GM18511 (cell line): ENCODE data around the gene FRMD5.

ENCODE experiments used
- ATAC-seq: cut with Tn5 transposase; IDR thresholded peaks from one replicate; pipeline ENCODE4 v1.9.1; 2021; ENCODE audit warnings: mild to moderate bottlenecking, moderate library complexity; ENCODE audit not compliant: unreplicated experiment

The FRMD5 gene

DNA sequence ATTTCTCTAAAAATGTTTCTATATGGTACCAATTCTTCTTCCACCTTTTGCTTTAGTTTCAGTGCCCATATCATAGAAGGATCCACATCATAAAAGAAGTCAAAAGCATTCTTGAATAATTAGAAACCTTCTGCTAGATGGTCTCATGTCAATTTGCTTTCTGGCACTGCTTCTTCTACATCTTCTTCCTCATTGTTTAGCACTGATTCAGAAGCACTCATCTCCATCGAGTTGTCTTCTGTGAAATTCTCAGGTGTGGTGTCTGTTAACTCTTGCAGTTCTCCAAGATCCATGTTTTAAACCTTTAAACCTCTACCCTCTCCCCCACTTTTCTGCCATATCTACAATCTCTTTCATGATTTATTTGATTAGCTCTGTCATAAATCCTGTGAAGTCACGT lies 213.5 kb downstream of the FRMD5 start:
- no peak for ATAC-seq

DNA sequence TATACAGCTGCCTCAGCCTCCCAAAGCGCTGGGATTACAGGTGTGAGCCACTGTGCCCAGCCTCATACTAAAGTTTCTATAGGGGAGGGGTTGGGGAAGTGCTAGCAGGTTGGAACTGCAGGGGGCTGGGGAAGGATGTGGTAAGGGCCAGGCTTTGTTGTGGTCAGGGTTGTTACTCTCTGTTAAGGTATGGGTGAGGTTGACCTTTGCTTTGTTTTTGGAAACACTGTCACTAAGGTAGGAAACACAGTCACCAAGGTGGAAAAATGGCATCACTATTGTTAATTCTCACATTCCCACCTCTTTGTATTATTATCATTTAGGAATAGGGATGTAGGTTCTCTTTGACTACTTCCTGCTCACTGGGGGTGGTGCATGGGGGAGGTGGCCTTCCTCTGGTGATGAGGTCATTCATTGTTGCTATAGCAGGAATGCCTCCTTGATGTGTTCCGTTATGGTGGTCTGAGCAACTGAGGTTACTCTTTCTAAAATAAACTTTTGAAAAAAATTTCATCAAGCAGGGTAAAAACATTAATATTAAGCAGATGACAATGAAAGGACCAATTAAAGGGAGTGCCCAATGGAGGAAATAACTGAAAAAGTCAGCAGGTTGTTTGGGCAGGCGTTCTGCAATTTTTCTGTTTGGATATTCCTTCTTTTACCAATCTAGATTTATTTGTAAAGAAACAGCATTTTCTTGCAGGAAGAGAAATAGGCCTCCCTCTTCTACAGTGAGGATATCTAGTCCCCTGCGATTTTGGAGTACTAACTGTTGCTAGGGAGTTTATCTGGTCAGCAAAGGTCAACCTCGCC lies 217.8 kb downstream of the FRMD5 start:
- ATAC-seq, result peak; percentile 49

DNA sequence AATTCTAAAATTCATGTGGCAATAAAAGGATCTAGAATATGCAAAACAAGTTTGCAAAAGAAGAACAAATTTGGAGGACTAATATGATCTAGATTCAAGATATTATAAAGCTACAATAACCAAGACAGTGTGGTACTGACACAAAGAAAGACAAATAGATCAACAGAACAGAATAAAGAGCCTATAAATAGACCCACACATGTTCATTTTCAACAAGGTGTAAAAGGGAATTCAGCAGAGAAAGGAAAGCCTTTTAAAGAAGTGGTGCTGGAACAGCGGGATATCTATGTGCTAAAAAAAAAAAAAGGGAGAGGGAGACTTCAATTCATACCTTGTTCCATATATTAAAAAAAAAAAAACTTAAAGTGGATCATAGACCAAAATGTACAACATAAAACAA lies 219.3 kb downstream of the FRMD5 start:
- no peak for ATAC-seq

DNA sequence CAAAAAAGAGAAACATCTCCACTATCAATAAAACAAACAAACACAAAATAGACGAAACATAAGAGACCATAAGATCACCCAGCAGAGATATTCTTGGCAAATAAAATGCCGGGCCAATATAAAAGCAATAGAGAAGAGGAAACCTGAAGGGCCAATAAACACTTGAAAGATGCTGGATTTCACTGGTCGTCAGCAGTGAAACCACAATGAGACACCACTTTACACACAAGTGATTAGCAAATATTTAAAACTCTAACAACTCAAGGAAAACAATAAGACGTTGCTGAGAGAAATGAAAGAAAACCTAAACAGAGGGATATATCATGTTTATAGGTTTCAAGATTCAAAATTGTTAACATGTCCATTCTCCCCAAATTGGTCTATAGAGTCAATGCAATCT lies 219.7 kb downstream of the FRMD5 start:
- ATAC-seq, result no peak

DNA sequence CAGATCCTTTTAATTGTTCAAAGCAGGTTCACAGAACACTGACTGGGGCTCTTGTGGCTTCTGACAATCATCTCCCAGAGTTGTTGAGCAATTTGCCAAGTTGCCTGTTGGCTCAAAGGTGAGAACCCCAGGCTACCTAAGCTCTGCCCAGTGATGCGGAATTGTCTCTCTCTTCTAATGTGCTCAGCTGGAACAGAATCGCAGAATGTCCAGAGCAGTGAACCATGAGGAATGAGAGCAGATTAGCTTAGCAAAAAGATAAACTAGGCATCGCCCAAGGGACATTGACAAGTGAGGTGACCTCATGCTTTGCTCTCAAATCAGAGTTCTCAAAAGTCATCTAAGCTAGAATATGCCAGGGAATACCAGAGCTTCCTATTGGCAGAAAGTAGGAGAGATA lies 220.2 kb downstream of the FRMD5 start:
- ATAC-seq, result no peak

DNA sequence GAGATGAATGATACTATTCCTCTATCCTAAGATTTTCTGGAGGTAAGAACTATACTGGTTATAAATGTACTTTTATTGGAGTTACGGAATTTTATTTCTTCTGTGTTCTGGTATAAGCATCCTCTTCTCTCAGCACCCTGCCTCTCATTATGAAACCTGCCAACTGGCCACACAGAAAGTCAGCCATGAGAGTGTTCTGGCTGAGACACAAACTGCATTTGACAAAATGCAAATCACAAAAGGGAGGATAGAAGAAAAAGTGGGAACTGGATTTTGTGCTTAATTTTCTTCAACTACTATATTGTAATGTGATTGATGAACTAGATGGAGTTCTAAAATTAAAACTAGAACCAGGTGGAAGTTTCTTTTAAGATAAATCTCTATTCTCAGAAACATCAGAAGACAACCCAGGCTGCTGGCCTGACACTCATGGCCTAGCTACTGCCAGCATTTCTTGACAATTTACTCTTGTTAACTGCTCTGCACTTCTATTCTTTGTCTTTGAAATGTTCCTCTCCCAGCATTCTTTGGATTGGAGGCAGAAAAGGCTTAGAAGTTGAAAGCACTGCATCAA lies 225.2 kb downstream of the FRMD5 start:
- no peak for ATAC-seq

DNA sequence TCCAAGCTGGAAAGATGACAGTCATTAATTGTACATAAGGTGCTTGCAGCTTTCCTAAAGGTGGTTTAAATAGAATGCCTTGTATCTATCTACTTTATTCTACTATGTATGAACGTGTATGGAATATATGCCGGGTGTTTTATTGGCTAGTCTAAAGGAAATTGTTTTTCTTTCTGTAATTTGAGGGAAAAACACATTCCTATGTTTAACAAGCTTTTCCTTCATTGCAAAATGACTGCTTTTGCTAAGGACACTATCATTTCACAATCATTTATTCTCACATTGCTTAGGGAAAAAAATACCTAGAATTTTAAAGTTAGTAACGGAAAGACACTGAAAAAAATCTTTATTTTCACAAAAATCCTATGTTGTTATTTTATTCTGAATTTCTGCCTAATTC lies 226.5 kb downstream of the FRMD5 start:
- ATAC-seq, result no peak

DNA sequence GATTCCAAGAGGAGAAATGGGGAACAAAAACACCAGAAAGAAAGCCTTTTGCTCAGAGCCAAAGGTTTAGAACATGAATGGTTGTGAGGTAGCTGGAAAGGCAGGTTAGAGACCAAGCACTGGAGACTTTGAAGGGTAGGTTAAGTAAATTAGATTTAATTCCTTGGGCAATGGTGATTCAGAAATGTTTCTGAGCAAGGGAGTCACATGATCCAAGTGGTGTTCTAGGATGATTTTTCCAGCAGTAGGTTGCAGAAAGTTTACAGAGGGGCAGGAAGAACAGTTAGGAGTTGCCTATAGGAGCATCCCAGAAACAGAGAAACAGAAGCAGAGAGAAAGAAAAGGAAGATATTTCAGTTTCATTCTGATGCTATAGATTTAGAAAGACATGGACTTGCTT lies 228.4 kb downstream of the FRMD5 start:
- ATAC-seq, result no peak

DNA sequence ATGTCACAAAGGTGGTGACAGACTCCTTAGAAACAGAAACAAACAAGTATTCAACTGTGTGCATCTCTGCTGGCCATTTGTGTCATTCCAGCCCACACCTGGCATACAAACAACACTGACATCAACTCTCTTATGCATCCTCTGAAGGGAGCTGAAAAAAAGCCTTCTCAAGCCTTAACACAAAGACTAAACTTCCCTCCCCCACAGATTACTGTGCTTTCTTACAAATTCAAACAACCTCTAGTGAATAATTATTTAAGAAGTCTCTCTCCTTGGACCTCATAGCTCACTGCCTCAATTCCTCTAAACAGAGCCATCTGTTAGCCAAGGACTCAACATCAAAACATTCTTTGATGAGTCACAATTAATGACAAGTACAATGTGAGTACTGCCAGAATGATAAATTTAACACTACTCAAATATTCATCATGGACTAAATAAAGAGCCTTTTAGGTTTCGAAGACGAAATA lies 236.2 kb downstream of the FRMD5 start:
- no peak for ATAC-seq

DNA sequence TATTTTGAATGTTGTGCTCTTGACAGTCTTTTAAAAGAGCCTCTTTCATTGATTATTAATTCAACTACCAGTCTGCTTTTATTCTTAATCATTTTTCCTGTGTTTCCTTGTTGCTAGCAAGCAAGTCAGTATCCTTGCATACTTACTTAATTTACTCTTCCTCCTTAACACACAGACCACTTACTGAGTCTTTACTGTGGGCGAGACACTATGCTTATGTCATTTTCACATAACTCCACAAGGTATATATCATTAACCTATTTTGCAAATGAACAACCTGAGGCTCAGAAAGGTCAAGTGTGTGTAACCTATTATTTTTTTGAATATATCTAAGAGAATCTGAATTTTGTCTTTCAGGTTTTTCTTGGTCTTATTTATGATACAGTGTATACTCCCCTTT lies 237.3 kb downstream of the FRMD5 start:
- ATAC-seq, result no peak

DNA sequence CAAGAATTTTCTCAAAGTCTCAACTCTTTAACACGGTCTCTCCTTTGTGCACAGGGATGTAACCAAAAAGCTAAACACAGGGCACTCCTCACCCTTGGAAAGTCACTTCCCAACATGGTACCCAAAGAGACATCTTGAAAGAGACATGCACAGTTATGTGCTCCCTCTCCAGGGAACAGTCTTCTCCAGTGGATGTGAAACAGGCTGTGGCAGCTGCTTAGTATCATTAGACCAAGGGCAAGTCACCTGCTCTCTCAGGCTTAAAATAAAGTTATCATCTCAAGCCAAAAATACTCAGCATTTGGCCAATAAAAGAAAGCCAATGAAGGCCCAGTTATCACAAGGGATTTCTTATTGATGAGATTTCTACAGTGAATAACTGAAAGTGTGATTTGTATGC lies 239.9 kb downstream of the FRMD5 start:
- no peak for ATAC-seq

DNA sequence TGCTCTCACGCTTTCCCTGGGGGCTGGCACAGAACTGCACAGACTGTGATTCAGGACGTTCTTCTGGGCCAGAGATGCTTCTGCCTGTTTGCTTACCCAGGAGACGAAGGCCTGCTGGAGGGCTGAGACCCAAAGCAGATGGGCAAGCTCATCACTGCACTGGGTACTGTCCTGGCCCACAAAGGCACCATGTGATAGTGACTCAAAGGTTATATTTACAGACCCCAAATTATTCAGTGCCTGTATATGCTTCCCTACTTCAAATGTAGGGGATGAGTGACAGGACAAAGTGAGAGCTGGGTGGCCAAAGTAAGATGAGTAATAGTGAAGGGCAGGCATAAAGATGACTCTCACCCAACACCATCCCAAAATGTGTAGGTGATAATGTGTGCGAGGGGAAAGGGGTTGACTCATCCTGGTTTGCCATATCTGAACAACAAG lies 240.9 kb downstream of the FRMD5 start:
- ATAC-seq, result no peak

DNA sequence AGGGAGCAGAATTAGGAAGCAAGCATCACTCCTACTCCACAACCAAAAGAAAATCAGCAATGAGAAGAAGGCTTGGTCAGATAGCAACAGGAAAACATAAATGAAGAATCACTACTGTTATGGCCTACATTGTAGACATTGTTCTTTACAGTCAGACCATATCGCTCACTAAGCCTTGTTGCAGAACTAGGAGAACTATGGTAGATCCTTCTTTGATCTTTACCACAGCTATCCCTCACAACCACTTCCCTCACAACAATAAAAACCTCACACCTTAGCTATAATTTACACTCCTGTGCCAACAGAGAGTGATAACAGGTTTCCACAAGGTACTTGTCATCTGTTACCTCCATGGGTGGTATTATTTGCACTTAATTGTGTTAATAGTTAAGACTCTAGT lies 241.7 kb downstream of the FRMD5 start:
- no peak for ATAC-seq

DNA sequence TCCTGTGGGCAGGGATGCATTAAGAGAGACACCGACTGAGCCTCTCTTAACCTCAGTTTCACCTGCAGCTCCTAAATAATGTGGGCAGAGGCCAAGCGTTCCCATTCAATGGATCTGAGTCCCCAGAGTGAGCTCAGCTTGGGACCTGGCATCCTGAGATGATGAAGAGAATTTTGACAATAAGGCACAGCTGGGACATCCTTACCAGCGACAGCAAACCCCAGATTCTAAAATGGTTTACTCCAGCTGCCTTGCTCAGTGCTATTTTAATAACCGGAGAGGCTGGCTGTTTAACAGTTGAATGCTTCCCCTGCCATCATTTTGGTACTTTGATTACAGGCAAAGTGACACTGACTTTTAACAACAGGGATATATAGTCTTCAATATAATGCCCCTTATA lies 244.5 kb downstream of the FRMD5 start:
- ATAC-seq, result no peak

DNA sequence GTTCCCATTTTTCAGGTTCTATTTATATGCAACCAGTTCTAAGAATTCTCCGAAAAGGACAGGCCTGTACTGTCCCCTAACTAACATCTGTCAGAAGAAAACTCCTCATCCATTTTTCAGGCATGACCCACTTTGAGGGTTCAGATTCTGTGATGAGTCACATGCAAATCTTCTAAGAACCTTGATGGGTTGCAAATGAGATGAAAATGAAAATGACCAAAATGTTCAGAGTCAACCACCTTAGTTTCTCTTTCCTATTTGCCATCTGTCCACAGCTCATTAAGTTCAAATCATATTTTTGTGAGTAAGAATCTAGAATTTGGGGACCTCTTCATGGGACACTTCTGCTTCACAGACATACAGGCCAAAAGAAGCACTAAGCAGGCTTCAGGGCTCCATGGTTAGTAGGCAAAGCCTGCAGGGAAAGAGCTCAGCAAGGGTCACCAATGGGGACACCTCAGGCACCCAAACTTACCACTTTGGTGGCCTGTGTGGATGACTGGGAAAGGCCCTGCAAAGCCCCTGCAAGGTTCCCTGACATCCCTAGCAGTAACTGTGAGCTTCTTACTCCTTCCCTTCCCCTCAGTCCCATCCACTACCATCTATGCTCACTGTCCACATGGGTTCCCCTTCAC lies 246.3 kb downstream of the FRMD5 start:
- ATAC-seq, result peak; percentile 88

DNA sequence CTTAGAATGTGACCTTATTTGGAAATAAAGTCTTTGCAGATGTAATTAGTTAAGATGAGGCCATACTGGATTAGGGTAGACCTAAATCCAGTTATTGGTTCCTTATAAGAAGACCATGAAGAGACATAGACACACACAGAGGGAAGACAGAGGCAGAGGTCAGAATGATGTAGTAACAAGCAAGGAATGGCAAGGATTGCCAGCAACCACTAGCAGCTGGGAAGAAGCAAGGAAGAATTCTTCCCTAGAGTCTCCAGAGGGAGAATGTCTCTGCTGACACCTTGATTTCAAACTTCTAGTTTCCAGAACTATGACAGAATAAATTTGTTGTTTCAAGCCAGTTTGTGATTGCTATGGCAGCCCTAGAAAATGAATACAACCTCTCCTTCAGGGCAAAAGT lies 251.6 kb downstream of the FRMD5 start:
- ATAC-seq, result no peak

DNA sequence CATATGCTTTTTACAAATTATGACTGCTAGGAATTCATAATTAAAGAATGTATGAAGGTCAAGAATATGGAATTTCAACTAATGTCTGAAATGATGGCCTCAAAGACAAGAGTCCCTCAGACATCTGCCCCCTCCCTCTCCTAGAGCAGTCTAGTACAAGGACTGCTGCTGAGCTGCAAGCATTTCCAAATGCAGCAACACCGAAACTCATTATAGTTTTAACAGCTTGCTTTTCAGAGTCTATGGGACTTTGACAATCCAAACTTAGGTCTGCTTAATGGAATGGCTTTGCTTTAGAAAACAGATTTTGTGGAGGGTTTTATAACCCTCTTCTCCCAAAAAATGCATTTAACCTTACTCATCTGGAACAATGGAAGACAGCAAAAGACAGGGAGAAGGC lies 252.9 kb downstream of the FRMD5 start:
- no peak for ATAC-seq

DNA sequence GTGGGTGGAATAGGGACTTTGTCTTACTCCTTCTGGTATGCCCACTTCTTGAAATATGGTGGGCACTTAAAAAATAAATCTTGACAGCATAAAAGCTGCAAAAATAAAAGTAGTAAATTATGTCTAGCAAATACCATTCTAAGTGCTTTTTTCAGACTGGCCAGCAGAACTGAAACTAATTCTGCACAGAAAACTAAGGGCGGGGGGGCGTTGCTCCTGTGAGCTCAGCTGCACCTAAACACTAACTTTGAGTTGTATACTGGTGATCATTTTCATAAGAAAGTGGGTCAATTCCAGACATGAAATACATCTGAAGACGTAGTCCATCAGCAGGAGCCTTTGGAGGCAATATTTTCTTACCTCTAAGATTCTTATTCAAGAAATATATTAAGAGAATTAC lies 253.5 kb downstream of the FRMD5 start:
- ATAC-seq, result peak; percentile 75

DNA sequence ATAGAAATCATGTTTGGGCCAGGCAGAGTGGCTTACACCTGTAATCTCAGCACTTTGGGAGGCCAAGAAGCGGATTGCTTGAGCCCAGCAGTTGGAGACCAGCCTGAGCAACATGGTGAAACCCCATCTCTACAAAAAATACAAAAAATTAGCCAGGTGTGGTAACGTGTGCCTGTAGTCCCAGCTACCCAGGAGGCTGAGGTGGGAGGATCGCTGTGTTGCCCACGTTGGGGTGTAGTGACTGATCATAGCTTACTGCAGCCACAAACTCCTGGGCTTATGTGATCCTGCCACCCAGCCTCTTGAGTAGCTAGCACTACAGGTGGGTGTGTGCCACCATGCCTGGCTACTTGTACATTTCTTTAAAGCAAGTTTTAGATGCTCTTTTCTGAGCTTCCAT lies 254.0 kb downstream of the FRMD5 start:
- no peak for ATAC-seq

DNA sequence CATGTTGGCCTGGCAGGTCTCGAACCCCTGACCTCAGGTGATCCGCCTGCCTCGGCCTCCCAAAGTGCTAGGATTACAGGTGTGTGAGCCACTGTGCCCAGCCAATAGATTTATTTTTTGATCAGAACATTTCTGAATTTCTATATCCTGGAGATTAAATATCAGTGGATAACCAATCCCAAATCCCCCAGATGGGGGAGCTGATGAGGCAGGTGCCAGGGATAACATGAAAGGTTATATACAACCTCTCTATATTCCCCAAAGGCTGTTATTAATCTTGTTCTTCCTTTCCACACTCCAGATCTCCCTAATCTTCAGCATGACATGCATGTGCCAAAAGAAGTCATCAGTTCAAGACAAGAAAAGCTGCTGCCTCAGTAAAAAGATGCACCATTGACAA lies 256.0 kb downstream of the FRMD5 start:
- ATAC-seq, result no peak

DNA sequence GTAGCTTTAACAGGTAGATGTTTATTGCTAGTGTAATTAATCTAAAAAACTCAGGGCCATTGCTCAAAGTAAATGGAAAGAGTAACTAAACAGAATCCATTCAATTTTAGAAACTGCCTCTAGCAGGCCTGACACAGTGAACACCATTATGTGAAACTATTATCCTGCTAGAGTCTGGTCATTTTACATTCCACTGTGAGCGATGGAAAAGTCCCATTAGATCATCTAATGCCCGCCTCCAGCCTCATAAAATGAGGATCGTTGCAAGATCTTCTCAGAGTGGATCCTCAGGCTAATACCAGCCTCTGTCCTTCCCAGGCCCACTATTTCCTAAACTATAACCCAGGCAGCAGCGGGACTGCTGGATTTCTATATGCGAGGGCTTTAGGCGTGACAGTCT lies 260.6 kb downstream of the FRMD5 start:
- ATAC-seq, result no peak

DNA sequence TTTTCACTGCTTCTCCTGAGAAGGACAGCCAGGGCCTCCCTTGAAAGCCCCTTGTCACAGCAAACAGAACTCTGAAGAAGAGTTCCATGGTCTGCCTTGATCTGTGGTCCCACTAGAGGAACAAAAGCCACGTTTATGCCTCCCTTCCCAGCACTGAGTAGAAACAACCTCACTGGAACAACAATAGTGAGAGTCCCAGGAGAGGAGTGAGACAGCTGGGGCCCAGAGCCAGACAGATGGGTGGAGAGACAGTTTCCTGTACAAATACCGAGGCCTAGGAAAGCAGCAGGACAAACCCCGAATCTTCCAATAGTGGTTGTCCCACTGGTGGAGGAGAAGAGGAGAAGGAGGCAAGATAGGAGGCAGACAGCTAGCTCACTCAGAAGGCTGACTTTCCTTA lies 262.2 kb downstream of the FRMD5 start:
- ATAC-seq, result no peak
